H9 (cell line): ENCODE results near the gene PTPN2. TPM values are rescaled to one million over a fixed set of nuclear protein-coding genes. Genes with fewer than 3 reads are reported as not detected.

Source experiments
- DNase-seq: peaks from one replicate; pipeline ENCODE4 v3.0.0-alpha.2; 2017
- H2AFZ ChIP-seq: one replicate; pipeline ENCODE4 v1.6.1; 2013; ENCODE audit warnings: mild to moderate bottlenecking, low read length, control low read depth, moderate library complexity
- H2AK5ac ChIP-seq: 2 replicates; pipeline ENCODE4 v1.6.1; 2013; ENCODE audit warnings: low read length, control low read depth, mixed read lengths; ENCODE audit not compliant: insufficient read length
- H2BK120ac ChIP-seq: one replicate; pipeline ENCODE4 v1.6.1; 2013; ENCODE audit warnings: low read depth, mild to moderate bottlenecking, low read length, control low read depth, inconsistent platforms; ENCODE audit not compliant: poor library complexity, severe bottlenecking
- H2BK12ac ChIP-seq: 2 replicates; pipeline ENCODE4 v1.6.1; 2013; ENCODE audit warnings: low read length, control low read depth, mixed read lengths, low read depth; ENCODE audit not compliant: insufficient read length
- H2BK15ac ChIP-seq: 2 replicates; pipeline ENCODE4 v1.6.1; 2013; ENCODE audit warnings: low read depth, low read length, control low read depth
- H2BK20ac ChIP-seq: one replicate; pipeline ENCODE4 v1.6.1; 2013; ENCODE audit warnings: low read depth, mild to moderate bottlenecking, low read length, control low read depth, inconsistent platforms; ENCODE audit not compliant: poor library complexity, severe bottlenecking
- H2BK5ac ChIP-seq: 2 replicates; pipeline ENCODE4 v1.6.1; 2013; ENCODE audit warnings: low read length, control low read depth, mixed read lengths; ENCODE audit not compliant: insufficient read length
- H3K14ac ChIP-seq: 2 replicates; pipeline ENCODE4 v1.6.1; 2013; ENCODE audit warnings: low read length, control low read depth; ENCODE audit not compliant: insufficient read depth
- H3K18ac ChIP-seq: 2 replicates; pipeline ENCODE4 v1.6.1; 2013; ENCODE audit warnings: low read depth, mild to moderate bottlenecking, mixed read lengths, low read length, control low read depth; ENCODE audit not compliant: insufficient read length
- H3K23ac ChIP-seq: 2 replicates; pipeline ENCODE4 v1.6.1; 2013; ENCODE audit warnings: low read length, control low read depth, mixed read lengths, low read depth; ENCODE audit not compliant: insufficient read length
- H3K23me2 ChIP-seq: 2 replicates; pipeline ENCODE4 v1.6.1; 2013; ENCODE audit warnings: low read depth, mild to moderate bottlenecking, mixed read lengths, low read length, control low read depth; ENCODE audit not compliant: insufficient read length, poor library complexity, severe bottlenecking
- H3K27ac ChIP-seq: 2 replicates; pipeline ENCODE4 v1.5.1; 2013; ENCODE audit warnings: low read length, control low read depth, mixed read lengths, low read depth; ENCODE audit not compliant: insufficient read length
- H3K27me3 ChIP-seq: 2 replicates; pipeline ENCODE4 v1.6.1; 2013; ENCODE audit warnings: low read length, control low read depth, inconsistent platforms; ENCODE audit not compliant: insufficient read depth
- H3K4ac ChIP-seq: 2 replicates; pipeline ENCODE4 v1.6.1; 2013; ENCODE audit warnings: low read depth, mild to moderate bottlenecking, control low read depth, inconsistent platforms, low read length, moderate library complexity
- H3K4me1 ChIP-seq: 2 replicates; pipeline ENCODE4 v1.6.1; 2013; ENCODE audit warnings: low read length, control low read depth, inconsistent platforms; ENCODE audit not compliant: insufficient read depth
- H3K4me2 ChIP-seq: 2 replicates; pipeline ENCODE4 v1.6.1; 2013; ENCODE audit warnings: low read length, control low read depth, mixed read lengths; ENCODE audit not compliant: insufficient read length, insufficient read depth
- H3K56ac ChIP-seq: 2 replicates; pipeline ENCODE4 v1.6.1; 2013; ENCODE audit warnings: low read depth, mild to moderate bottlenecking, mixed read lengths, low read length, control low read depth; ENCODE audit not compliant: insufficient read length
- H3K79me1 ChIP-seq: 2 replicates; pipeline ENCODE4 v1.6.1; 2013; ENCODE audit warnings: low read depth, mild to moderate bottlenecking, moderate library complexity, low read length, control low read depth, inconsistent platforms; ENCODE audit not compliant: insufficient read depth, poor library complexity, severe bottlenecking
- H3K79me2 ChIP-seq: 2 replicates; pipeline ENCODE4 v1.6.1; 2013; ENCODE audit warnings: low read length, control low read depth, inconsistent platforms; ENCODE audit not compliant: insufficient read depth
- H3K9ac ChIP-seq: 2 replicates; pipeline ENCODE4 v1.6.1; 2013; ENCODE audit warnings: low read length, control low read depth, mixed read lengths; ENCODE audit not compliant: insufficient read length; ENCODE audit errors: extremely low read depth
- H3K9me3 ChIP-seq: one replicate; pipeline ENCODE4 v1.6.1; 2013; ENCODE audit warnings: low read depth, low read length, inconsistent platforms; ENCODE audit not compliant: control insufficient read depth
- H3T11ph ChIP-seq: one replicate; pipeline ENCODE4 v1.6.1; 2013; ENCODE audit warnings: mild to moderate bottlenecking, low read length, control low read depth, inconsistent platforms
- H4K20me1 ChIP-seq: one replicate; pipeline ENCODE4 v1.6.1; 2013; ENCODE audit not compliant: control insufficient read depth, insufficient read length, insufficient read depth
- H4K5ac ChIP-seq: 2 replicates; pipeline ENCODE4 v1.6.1; 2013; ENCODE audit warnings: low read depth, mild to moderate bottlenecking, mixed read lengths, low read length, control low read depth; ENCODE audit not compliant: insufficient read length
- H4K8ac ChIP-seq: replicated peaks from 2 replicates; pipeline ENCODE4 v1.6.1; 2013; ENCODE audit warnings: low read length, control low read depth, mixed read lengths, low read depth; ENCODE audit not compliant: insufficient read length
- H4K91ac ChIP-seq: 2 replicates; pipeline ENCODE4 v1.6.1; 2013; ENCODE audit warnings: low read depth, mild to moderate bottlenecking, moderate library complexity, mixed read lengths, low read length, control low read depth; ENCODE audit not compliant: insufficient read length
- H3K27ac Mint-ChIP-seq, 3 experiments: 2 replicates in 2 of 3; 3 replicates in 1 of 3; pipeline ENCODE4 v1.8.0; 2020 to 2021; ENCODE audit warnings: mixed read lengths in 3 of 3, mild to moderate bottlenecking in 1 of 3, moderate library complexity in 1 of 3
- H3K27me3 Mint-ChIP-seq: 2 replicates; pipeline ENCODE4 v1.8.0; 2021; ENCODE audit warnings: low read depth, mild to moderate bottlenecking, moderate library complexity, mixed read lengths
- H3K36me3 Mint-ChIP-seq, 3 experiments: 2 replicates in 2 of 3; 3 replicates in 1 of 3; pipeline ENCODE4 v1.8.0; 2020 to 2021; ENCODE audit warnings: low read depth in 3 of 3, mixed read lengths in 3 of 3; ENCODE audit not compliant: insufficient read depth in 1 of 3
- H3K4me1 Mint-ChIP-seq, 2 experiments: 2 replicates each; pipeline ENCODE4 v1.8.0; 2020; ENCODE audit warnings: mixed read lengths in 2 of 2
- H3K4me3 Mint-ChIP-seq, 2 experiments: 2 replicates in 1 of 2; 3 replicates in 1 of 2; pipeline ENCODE4 v1.8.0; 2020 to 2021; ENCODE audit warnings: mild to moderate bottlenecking in 2 of 2, mixed read lengths in 2 of 2, moderate library complexity in 1 of 2
- H3K9me3 Mint-ChIP-seq, 2 experiments: 2 replicates in 1 of 2; 3 replicates in 1 of 2; pipeline ENCODE4 v1.8.0; 2020; ENCODE audit warnings: mild to moderate bottlenecking in 2 of 2, mixed read lengths in 2 of 2, moderate library complexity in 1 of 2
- WGBS: extraction: QIAGEN DNeasy Blood & Tissue Kit; methylation state at CpG from one replicate; pipeline ENCODE4 v1.1.7; 2013; ENCODE audit warnings: missing lambda C conversion rate, low lambda C conversion rate, mixed read lengths; ENCODE audit not compliant: insufficient read length; ENCODE audit errors: extremely low coverage; 5-methylcytosine and 5-hydroxymethylcytosine counted together
- total RNA-seq: library from RNA; stranded (reverse); gene quantifications from 2 replicates; pipeline ENCODE4 v1.2.1, GENCODE V29; 2021
- TF ChIP-seq, protein P1 (sequence below): fragments of 200-600 bp; sonication (generic); conservative IDR thresholded peaks from 3 replicates; pipeline ENCODE4 v1.8.0; 2021; ENCODE audit warnings: antibody characterized with exemption, mild to moderate bottlenecking

PTPN2 gene
- total RNA-seq, 1 experiment from 2014 or later, result 48.7 TPM

DNA sequence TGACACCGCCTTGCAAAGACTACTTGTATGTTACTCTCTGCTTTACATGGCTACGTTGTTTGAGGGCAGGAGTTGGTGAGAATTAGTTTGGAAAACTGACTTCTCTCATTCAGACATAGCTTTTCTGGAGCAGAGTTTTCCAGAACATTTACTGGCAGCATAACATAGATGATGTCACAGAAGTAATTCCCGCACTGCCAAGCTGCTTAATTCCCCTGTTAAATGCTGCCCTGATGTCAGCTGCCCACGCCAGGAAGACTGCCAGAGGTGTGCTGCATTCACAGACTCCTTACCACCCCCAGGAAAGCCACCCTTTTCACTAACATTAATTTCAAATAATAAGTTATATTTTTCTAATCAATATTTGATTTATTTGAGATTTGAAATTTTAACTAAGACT lies 24.7 kb upstream of the PTPN2 start:
- H4K8ac ChIP-seq, result no peak overlapping the region
- no peak overlapping the region for H2BK120ac ChIP-seq
- no peak overlapping the region for H2BK15ac ChIP-seq
- H3K9ac ChIP-seq, result no peak overlapping the region
- no peak overlapping the region for H3K4ac ChIP-seq
- no peak overlapping the region for H3K4me2 ChIP-seq
- H2AK5ac ChIP-seq, result no peak overlapping the region
- no peak overlapping the region for H4K91ac ChIP-seq
- no peak overlapping the region for H3K4me3 Mint-ChIP-seq
- no peak overlapping the region for H3K18ac ChIP-seq
- H3K27me3 Mint-ChIP-seq, result no peaks in the 10 kb centered on the region
- no peak overlapping the region for H2BK12ac ChIP-seq
- TF ChIP-seq, protein P1, sequence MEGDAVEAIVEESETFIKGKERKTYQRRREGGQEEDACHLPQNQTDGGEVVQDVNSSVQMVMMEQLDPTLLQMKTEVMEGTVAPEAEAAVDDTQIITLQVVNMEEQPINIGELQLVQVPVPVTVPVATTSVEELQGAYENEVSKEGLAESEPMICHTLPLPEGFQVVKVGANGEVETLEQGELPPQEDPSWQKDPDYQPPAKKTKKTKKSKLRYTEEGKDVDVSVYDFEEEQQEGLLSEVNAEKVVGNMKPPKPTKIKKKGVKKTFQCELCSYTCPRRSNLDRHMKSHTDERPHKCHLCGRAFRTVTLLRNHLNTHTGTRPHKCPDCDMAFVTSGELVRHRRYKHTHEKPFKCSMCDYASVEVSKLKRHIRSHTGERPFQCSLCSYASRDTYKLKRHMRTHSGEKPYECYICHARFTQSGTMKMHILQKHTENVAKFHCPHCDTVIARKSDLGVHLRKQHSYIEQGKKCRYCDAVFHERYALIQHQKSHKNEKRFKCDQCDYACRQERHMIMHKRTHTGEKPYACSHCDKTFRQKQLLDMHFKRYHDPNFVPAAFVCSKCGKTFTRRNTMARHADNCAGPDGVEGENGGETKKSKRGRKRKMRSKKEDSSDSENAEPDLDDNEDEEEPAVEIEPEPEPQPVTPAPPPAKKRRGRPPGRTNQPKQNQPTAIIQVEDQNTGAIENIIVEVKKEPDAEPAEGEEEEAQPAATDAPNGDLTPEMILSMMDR, result no peak
- no peak overlapping the region for H2BK20ac ChIP-seq
- no peak overlapping the region; a peak in 1 of 7 replicates for H3K27ac Mint-ChIP-seq
- H3K27me3 ChIP-seq, result no peaks in the 10 kb centered on the region
- H3K79me2 ChIP-seq, result no peaks in the 10 kb centered on the region
- H3T11ph ChIP-seq, result no peak overlapping the region
- H3K4me1 Mint-ChIP-seq, result no peaks in the 10 kb centered on the region; a peak in 1 of 4 replicates
- no peak for DNase-seq
- H2BK5ac ChIP-seq, result no peak overlapping the region
- WGBS, result no CpG with 5 or more reads among the region's 4 CpGs
- no peaks in the 10 kb centered on the region for H3K23me2 ChIP-seq
- no peaks in the 10 kb centered on the region for H3K9me3 ChIP-seq
- no peaks in the 10 kb centered on the region for H4K20me1 ChIP-seq
- no peak overlapping the region for H4K5ac ChIP-seq
- H3K56ac ChIP-seq, result no peak overlapping the region
- no peaks in the 10 kb centered on the region for H3K36me3 Mint-ChIP-seq
- no peak overlapping the region for H3K14ac ChIP-seq
- no peaks in the 10 kb centered on the region for H3K4me1 ChIP-seq
- H3K9me3 Mint-ChIP-seq, result no peaks in the 10 kb centered on the region
- H2AFZ ChIP-seq, result no peak overlapping the region
- no peak overlapping the region for H3K27ac ChIP-seq
- H3K23ac ChIP-seq, result no peak overlapping the region
- no peaks in the 10 kb centered on the region for H3K79me1 ChIP-seq
